Stomach (tissue), 9 donors: ENCODE results near the gene ACOXL. TPM values are rescaled to one million over a fixed set of nuclear protein-coding genes. Genes with fewer than 3 reads are reported as not detected.

ENCODE experiments used
- DNase-seq, 2 donors: peaks; one replicate each; pipeline versions ENCODE4 v3.0.0 to v3.0.0-alpha.2; 2013 to 2019
- H3K27ac ChIP-seq, 5 donors: fragments of 200-600 bp in 4 of 5; sonication (generic) in 4 of 5; one replicate each; pipeline ENCODE4 v1.5.1; 2013 to 2019; ENCODE audit warnings: mild to moderate bottlenecking in 1 of 5, moderate library complexity in 1 of 5
- H3K27me3 ChIP-seq, 3 donors: fragments of 200-600 bp; sonication (generic); one replicate each; pipeline ENCODE4 v1.5.1; 2017 to 2019; ENCODE audit warnings: mixed run types in 1 of 3
- H3K36me3 ChIP-seq, 4 donors: fragments of 200-600 bp; sonication (generic); 1 replicate in 3 of 4; 2 replicates in 1 of 4; pipeline ENCODE4 v1.5.1; 2016 to 2019
- H3K4me1 ChIP-seq, 4 donors: fragments of 200-600 bp; sonication (generic); one replicate each; pipeline ENCODE4 v1.5.1; 2016 to 2019
- H3K4me3 ChIP-seq, 4 donors: fragments of 200-600 bp; sonication (generic) in 3 of 4; one replicate each; pipeline ENCODE4 v1.5.1; 2016 to 2019; ENCODE audit warnings: mild to moderate bottlenecking in 1 of 4
- H3K9me3 ChIP-seq, 4 donors: fragments of 200-600 bp; sonication (generic); one replicate each; pipeline ENCODE4 v1.5.1; 2016 to 2019
- EP300 ChIP-seq: sonication (generic); formaldehyde crosslinking; IDR thresholded peaks from one replicate; pipeline ENCODE4 v1.6.1; 2017; ENCODE audit warnings: antibody characterized with exemption
- POLR2A ChIP-seq, 4 donors: fragments of 450-650 bp; IDR thresholded peaks; one replicate each; pipeline ENCODE4 v1.6.1; 2016; ENCODE audit warnings: antibody characterized with exemption in 4 of 4, control low read depth in 2 of 4, mild to moderate bottlenecking in 1 of 4, moderate library complexity in 1 of 4
- POLR2AphosphoS5 ChIP-seq, 3 donors: sonication (generic); formaldehyde crosslinking; IDR thresholded peaks; one replicate each; pipeline ENCODE4 v1.6.1; 2016; ENCODE audit warnings: antibody characterized with exemption in 3 of 3
- WGBS, 5 donors: extraction: QIAGEN DNeasy Blood & Tissue Kit in 3 of 5; methylation state at CpG; one replicate each; pipeline versions ENCODE4 v1.1.5 to v1.1.7; 2013 to 2018; 5-methylcytosine and 5-hydroxymethylcytosine counted together
- intact Hi-C: fragments of 100-400 bp; cut with DNase I; formaldehyde crosslinking; loops from one replicate; pipeline ENCODE4 v1.15.1; 2023; ENCODE audit warnings: low total_unique reads
- polyA plus RNA-seq, 3 donors: library from polyadenylated mRNA; stranded (reverse); fragments of 200-250 nt; gene quantifications; one replicate each; pipeline ENCODE4 v1.2.3, GENCODE V29; 2013
- total RNA-seq, 5 donors: library from RNA; depleted of rRNA; stranded (reverse); fragments of >200 nt; gene quantifications; one replicate each; pipeline versions ENCODE4 v1.1.0 to v1.2.3, GENCODE V29; 2014 to 2016
- TF ChIP-seq, protein P1 (sequence below), 7 experiments: fragments of 450-650 bp in 4 of 7; fragments of 200-600 bp in 3 of 7; sonication (generic) in 3 of 7; IDR thresholded peaks; one replicate each; pipeline ENCODE4 v1.5.1; 2016 to 2019; ENCODE audit warnings: antibody characterized with exemption in 7 of 7, control low read depth in 2 of 7, mild to moderate bottlenecking in 1 of 7
- donor health status: healthy with polysubstance abuse.
- donor health status: Bipolar disorder and iron deficiency.
- donor health status: healthy.

Gene ACOXL
- total and polyA plus RNA-seq, 8 donors, result 0.10 to 1.3 (median 0.45) TPM; not detected in 3

DNA sequence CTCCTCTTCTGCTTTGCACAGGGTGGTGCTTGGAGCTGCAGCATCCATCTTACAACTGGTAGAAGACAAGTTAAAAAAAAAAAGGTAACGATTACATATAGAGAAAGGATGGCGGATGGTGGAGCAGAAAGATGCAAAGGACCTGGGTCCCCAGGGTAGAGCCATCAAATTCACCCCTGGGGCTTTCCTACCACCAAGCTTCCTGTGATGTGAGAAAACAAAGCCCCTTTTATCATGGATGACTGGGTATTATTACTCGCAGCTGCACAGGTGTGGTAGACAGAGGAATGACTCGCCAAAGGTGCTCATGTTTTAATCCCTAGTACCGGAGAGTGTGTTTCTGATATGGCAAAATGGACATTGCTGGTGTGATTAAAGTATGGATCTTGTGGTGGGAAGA lies 1.3 kb upstream of the ACOXL start:
- Histone ChIP-seq H3K4me1 (peaks cover 6 to 17% (median 16%) of the 10 kb centered on the region in 4 donors), H3K4me3 (no peak overlapping the region), H3K9me3 (no peaks in the 10 kb centered on the region), H3K27ac (no peak overlapping the region), H3K27me3 (peaks cover 6 to 57% (median 24%) of the 10 kb centered on the region in 3 donors), H3K36me3 (no peaks in the 10 kb centered on the region)
- intact Hi-C loops, result no loop called here
- no peak for DNase-seq
- 88 to 93% (median 91%) methylated on average over 5 of the region's 5 CpGs for WGBS, 5 donors
- TF ChIP-seq POLR2A (IDR thresholded peaks at IDR 0.05) (no peak), EP300 (no peak), POLR2AphosphoS5 (IDR thresholded peaks at IDR 0.05) (no peak)
- TF ChIP-seq, protein P1, sequence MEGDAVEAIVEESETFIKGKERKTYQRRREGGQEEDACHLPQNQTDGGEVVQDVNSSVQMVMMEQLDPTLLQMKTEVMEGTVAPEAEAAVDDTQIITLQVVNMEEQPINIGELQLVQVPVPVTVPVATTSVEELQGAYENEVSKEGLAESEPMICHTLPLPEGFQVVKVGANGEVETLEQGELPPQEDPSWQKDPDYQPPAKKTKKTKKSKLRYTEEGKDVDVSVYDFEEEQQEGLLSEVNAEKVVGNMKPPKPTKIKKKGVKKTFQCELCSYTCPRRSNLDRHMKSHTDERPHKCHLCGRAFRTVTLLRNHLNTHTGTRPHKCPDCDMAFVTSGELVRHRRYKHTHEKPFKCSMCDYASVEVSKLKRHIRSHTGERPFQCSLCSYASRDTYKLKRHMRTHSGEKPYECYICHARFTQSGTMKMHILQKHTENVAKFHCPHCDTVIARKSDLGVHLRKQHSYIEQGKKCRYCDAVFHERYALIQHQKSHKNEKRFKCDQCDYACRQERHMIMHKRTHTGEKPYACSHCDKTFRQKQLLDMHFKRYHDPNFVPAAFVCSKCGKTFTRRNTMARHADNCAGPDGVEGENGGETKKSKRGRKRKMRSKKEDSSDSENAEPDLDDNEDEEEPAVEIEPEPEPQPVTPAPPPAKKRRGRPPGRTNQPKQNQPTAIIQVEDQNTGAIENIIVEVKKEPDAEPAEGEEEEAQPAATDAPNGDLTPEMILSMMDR (IDR thresholded peaks at IDR 0.05), result no peak

DNA sequence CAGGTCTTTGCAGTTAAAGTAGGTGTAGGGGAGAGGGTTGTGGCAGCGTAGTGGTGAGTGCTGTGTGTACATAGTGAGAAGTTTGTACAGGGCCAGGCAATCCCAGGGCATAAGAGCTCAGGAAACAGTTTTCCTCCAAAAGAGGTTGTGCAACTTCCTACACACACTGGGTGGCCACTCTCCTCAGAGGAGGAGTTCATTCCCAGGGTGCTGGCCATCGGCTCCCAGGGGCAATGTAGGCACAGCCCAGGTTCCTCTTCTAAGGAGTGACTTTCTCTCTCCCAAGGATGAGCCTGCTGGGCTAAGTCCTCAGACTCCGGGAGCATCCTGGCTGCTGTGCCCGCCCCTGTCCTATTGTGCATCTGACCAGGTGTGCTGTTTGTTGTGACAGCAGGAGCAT lies 3.0 kb downstream of the ACOXL start:
- peaks cover 6 to 83% (median 24%) of the 10 kb centered on the region in 3 donors for H3K27me3 ChIP-seq
- 25 to 61% (median 34%) methylated on average over 4 of the region's 4 CpGs for WGBS, 5 donors
- H3K4me1 ChIP-seq, result peaks cover 6 to 17% (median 16%) of the 10 kb centered on the region in 4 donors
- intact Hi-C loops, result no loop called here
- no peak overlapping the region for H3K4me3 ChIP-seq
- H3K36me3 ChIP-seq, result no peaks in the 10 kb centered on the region
- H3K9me3 ChIP-seq, result peaks cover 0 to 9% (median 7%) of the 10 kb centered on the region in 4 donors
- DNase-seq, result peak in 1 of 2 donors; percentile 26
- no peak overlapping the region for H3K27ac ChIP-seq
- TF ChIP-seq, protein P1 (IDR thresholded peaks at IDR 0.05), result no peak
- no peak for TF ChIP-seq EP300
- TF ChIP-seq POLR2AphosphoS5 (IDR thresholded peaks at IDR 0.05), result no peak
- TF ChIP-seq POLR2A (IDR thresholded peaks at IDR 0.05), result no peak

DNA sequence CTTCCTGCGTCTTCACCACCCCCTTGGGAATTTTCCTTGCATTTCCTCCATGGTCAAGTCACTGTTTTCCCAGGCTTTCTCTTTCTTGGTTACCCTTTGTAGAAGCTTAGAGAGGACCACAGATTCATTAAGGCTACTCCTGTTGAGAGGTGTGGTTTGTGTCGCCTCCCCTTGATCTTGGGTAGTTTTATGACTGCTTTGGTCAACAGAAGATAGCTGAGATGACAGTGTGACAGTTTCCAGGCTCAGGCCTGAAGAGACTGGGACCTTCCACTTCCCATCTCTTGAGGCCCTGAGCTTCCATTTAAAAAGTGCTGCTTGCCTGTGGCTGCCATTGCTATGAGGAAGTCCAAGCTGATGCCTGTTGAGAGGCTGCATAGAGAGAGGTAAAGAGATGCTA lies 5.4 kb downstream of the ACOXL start:
- no peaks in the 10 kb centered on the region for H3K36me3 ChIP-seq
- intact Hi-C loops, result no loop called here
- H3K27me3 ChIP-seq, result peaks cover 0 to 71% (median 20%) of the 10 kb centered on the region in 3 donors
- TF ChIP-seq, protein P1 (IDR thresholded peaks at IDR 0.05), result no peak
- TF ChIP-seq POLR2AphosphoS5 (IDR thresholded peaks at IDR 0.05) (no peak), POLR2A (IDR thresholded peaks at IDR 0.05) (no peak), EP300 (no peak)
- no peak for DNase-seq
- no peak overlapping the region for H3K27ac ChIP-seq
- WGBS, 5 donors, result 78 to 89% (median 83%) methylated on average over 2 of the region's 2 CpGs
- peaks cover 4 to 7% (median 6%) of the 10 kb centered on the region in 4 donors for H3K4me1 ChIP-seq
- H3K4me3 ChIP-seq, result no peak overlapping the region
- peaks cover 0 to 9% (median 7%) of the 10 kb centered on the region in 4 donors for H3K9me3 ChIP-seq

DNA sequence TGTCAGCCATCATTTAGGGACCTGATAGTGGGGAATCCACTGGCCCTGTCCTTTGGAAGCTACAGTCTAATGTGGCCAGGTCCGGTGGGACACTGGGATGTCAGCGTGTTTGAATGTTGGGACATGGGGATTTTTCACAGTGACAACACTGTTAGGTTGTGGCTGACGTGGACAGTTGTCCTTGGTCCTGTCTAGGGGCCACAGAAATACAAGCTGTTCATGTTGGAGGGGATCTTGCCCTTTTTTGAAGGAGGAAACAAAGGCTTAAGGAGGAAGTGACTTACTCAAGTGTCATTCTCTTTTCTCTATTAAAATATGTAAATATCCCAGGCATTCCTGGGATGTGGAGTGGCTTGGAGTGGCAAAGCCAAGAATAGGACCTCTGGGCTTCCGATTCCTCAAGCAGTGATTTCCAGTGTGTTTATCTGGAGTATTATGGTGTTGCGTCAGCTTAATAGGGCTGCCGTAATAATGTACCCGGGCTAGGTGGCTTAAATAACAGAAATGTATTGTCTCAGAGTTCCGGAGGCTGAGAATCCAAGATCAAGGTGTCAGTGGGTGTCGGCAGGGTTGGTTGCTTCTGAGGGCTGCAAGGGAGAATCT lies 8.5 kb downstream of the ACOXL start:
- intact Hi-C loops, result no loop called here
- peaks cover 0 to 50% (median 5%) of the 10 kb centered on the region in 3 donors for H3K27me3 ChIP-seq
- 80 to 91% (median 86%) methylated on average over 9 of the region's 9 CpGs for WGBS, 5 donors
- H3K4me3 ChIP-seq, result no peak overlapping the region
- DNase-seq, result no peak
- H3K4me1 ChIP-seq, result no peaks in the 10 kb centered on the region
- no peak overlapping the region for H3K27ac ChIP-seq
- no peaks in the 10 kb centered on the region for H3K36me3 ChIP-seq
- peaks cover 0 to 9% (median 7%) of the 10 kb centered on the region in 4 donors for H3K9me3 ChIP-seq
- TF ChIP-seq, protein P1 (IDR thresholded peaks at IDR 0.05), result no peak
- TF ChIP-seq POLR2A (IDR thresholded peaks at IDR 0.05) (no peak), EP300 (no peak), POLR2AphosphoS5 (IDR thresholded peaks at IDR 0.05) (no peak)
